Vagina (tissue), 2 donors: ENCODE results near the gene SHROOM1. TPM values are rescaled to one million over a fixed set of nuclear protein-coding genes. Genes with fewer than 3 reads are reported as not detected.

ENCODE experiments used
- DNase-seq, 2 donors: peaks; one replicate each; pipeline ENCODE4 v3.0.0-alpha.2; 2017; ENCODE audit errors: extremely low spot score in 2 of 2
- H3K27ac ChIP-seq: fragments of 200-600 bp; sonication (generic); one replicate; pipeline ENCODE4 v1.5.1; 2019
- H3K27me3 ChIP-seq: fragments of 200-600 bp; sonication (generic); one replicate; pipeline ENCODE4 v1.5.1; 2019
- H3K36me3 ChIP-seq, 2 donors: fragments of 200-600 bp; sonication (generic); one replicate each; pipeline ENCODE4 v1.5.1; 2017 to 2019
- H3K4me1 ChIP-seq: fragments of 200-600 bp; sonication (generic); one replicate; pipeline ENCODE4 v1.5.1; 2019
- H3K4me3 ChIP-seq, 2 donors: fragments of 200-600 bp; sonication (generic); 1 replicate in 1 of 2; 2 replicates in 1 of 2; pipeline ENCODE4 v1.5.1; 2016 to 2019
- H3K9me3 ChIP-seq: fragments of 200-600 bp; sonication (generic); one replicate; pipeline ENCODE4 v1.5.1; 2019
- CTCF ChIP-seq, 3 experiments: fragments of 450-650 bp in 2 of 3; fragments of 200-600 bp in 1 of 3; sonication (generic) in 1 of 3; IDR thresholded peaks; one replicate each; pipeline ENCODE4 v1.5.1; 2017 to 2019; ENCODE audit warnings: antibody characterized with exemption in 3 of 3, mild to moderate bottlenecking in 2 of 3, moderate library complexity in 2 of 3
- POLR2A ChIP-seq, 2 donors: fragments of 450-650 bp; IDR thresholded peaks; one replicate each; pipeline ENCODE4 v1.6.1; 2017; ENCODE audit warnings: antibody characterized with exemption in 2 of 2, mild to moderate bottlenecking in 2 of 2, moderate library complexity in 2 of 2
- POLR2AphosphoS5 ChIP-seq, 2 donors: sonication (generic); formaldehyde crosslinking; IDR thresholded peaks; one replicate each; pipeline ENCODE4 v1.9.0; 2017; ENCODE audit warnings: antibody characterized with exemption in 2 of 2, mild to moderate bottlenecking in 2 of 2, low read depth in 1 of 2; ENCODE audit not compliant: insufficient read depth in 1 of 2
- intact Hi-C: fragments of 100-400 bp; cut with DNase I; formaldehyde crosslinking; loops from one replicate; pipeline ENCODE4 v1.15.1; 2023
- total RNA-seq: library from RNA; depleted of rRNA; stranded (reverse); fragments of >200 nt; gene quantifications from one replicate; pipeline ENCODE4 v1.2.3, GENCODE V29; 2016

SHROOM1 gene
- total RNA-seq, 1 donor from 2014 or later = 17.7 TPM

- Histone ChIP-seq H3K4me3 (peak overlapping the region; percentile 87 to 96), H3K36me3 (no peaks in the 10 kb centered on the region), H3K4me1 (peaks cover 58% of the 10 kb centered on the region), H3K27ac (peak overlapping the region; percentile 86), H3K27me3 (no peaks in the 10 kb centered on the region), H3K9me3 (no peaks in the 10 kb centered on the region)
- intact Hi-C loops = no loop called here
- DNase-seq = no peak
- TF ChIP-seq CTCF (IDR thresholded peaks at IDR 0.05) (no peak), POLR2A (IDR thresholded peaks at IDR 0.05) (no peak), POLR2AphosphoS5 (IDR thresholded peaks at IDR 0.05; ENCODE audit: insufficient read depth in 1 of 2, low read depth in 1 of 2) (no peak)
These were observed 54.1 kb downstream of the SHROOM1 start for GRCh38 chr5:132776131-132776937.

- DNase-seq = no peak
- peak overlapping the region in 1 of 2 donors; percentile 87 for H3K4me3 ChIP-seq
- H3K9me3 ChIP-seq = no peaks in the 10 kb centered on the region
- no peaks in the 10 kb centered on the region for H3K27me3 ChIP-seq
- H3K36me3 ChIP-seq = no peaks in the 10 kb centered on the region
- TF ChIP-seq CTCF (IDR thresholded peaks at IDR 0.05) (no peak), POLR2AphosphoS5 (IDR thresholded peaks at IDR 0.05; ENCODE audit: insufficient read depth in 1 of 2, low read depth in 1 of 2) (no peak), POLR2A (IDR thresholded peaks at IDR 0.05) (no peak)
- H3K4me1 ChIP-seq = peaks cover 67% of the 10 kb centered on the region
- peak overlapping the region; percentile 86 for H3K27ac ChIP-seq
- intact Hi-C loops = no loop called here
These were observed 54.9 kb downstream of the SHROOM1 start for GRCh38 chr5:132775476-132775961.

- H3K4me3 ChIP-seq = no peak overlapping the region
- H3K9me3 ChIP-seq = no peaks in the 10 kb centered on the region
- H3K27me3 ChIP-seq = no peaks in the 10 kb centered on the region
- peaks cover 68% of the 10 kb centered on the region for H3K4me1 ChIP-seq
- TF ChIP-seq POLR2AphosphoS5 (IDR thresholded peaks at IDR 0.05; ENCODE audit: insufficient read depth in 1 of 2, low read depth in 1 of 2) = no peak
- TF ChIP-seq CTCF (IDR thresholded peaks at IDR 0.05) = no peak
- no peak for TF ChIP-seq POLR2A (IDR thresholded peaks at IDR 0.05)
- H3K27ac ChIP-seq = peak overlapping the region; percentile 9
- intact Hi-C loops = no loop called here
- DNase-seq = no peak
- H3K36me3 ChIP-seq = no peaks in the 10 kb centered on the region
These were observed 55.6 kb downstream of the SHROOM1 start for GRCh38 chr5:132774896-132775295.

GRCh38 chr5:132774406-132774805 is 56.0 kb downstream of the SHROOM1 start:
- no peak overlapping the region for H3K27ac ChIP-seq
- DNase-seq = no peak
- H3K9me3 ChIP-seq = no peaks in the 10 kb centered on the region
- no peaks in the 10 kb centered on the region for H3K36me3 ChIP-seq
- intact Hi-C loops = no loop called here
- TF ChIP-seq CTCF (IDR thresholded peaks at IDR 0.05) (no peak), POLR2A (IDR thresholded peaks at IDR 0.05) (no peak), POLR2AphosphoS5 (IDR thresholded peaks at IDR 0.05; ENCODE audit: insufficient read depth in 1 of 2, low read depth in 1 of 2) (no peak)
- no peak overlapping the region for H3K4me3 ChIP-seq
- no peaks in the 10 kb centered on the region for H3K27me3 ChIP-seq
- H3K4me1 ChIP-seq = peaks cover 71% of the 10 kb centered on the region
